ENCODE data around the gene CCDC122. TPM values are rescaled to one million over a fixed set of nuclear protein-coding genes. Genes with fewer than 3 reads are reported as not detected.

CCDC122 gene
- total RNA-seq, 1 donor = 16.0 TPM

DNA sequence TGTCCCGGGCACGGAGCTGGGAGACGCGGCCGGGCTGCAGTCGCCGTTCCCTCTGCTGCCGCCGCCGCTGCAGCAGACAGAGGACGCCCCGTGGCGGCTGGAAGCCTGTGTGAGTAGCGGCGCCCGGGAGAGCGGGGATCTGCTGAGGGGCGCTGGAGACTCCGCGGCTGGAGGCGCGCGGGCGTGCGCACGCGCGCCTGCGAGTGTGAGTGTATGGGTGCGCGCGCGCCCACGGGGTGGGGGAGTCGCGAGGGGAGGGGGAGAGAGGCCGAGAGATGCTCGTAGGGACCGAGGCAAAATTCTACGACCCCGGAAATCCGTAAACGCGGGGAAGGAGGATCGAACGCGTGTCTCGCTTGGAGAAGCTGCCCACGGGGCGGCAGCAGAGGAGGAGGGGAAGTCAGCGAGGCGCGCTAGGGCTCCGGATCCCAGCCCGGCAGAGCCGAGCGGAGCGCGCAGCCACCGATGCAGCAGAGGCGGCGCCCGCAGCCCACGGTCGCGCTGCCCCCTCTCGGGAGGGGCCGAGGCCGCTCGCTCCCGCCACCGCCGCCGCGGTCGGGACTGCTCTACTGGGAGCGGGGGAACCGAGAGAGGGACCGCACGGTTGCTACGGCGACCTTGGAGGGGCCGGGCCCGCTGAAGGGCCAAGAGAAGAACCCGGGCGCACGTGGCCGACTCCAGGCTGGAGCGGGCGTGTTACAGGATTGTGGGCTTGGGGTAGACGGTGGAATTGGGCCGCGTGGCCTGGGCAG, 92.6 kb downstream of the CCDC122 start, which contains the start of gene ENOX1:
TSS of gene ENOX1 (minus strand) at position 207 of the 752 bp plus-strand sequence.
- peak; percentile 81 for DNase-seq (ENCODE audit: low read depth)
- TF ChIP-seq, protein P1, sequence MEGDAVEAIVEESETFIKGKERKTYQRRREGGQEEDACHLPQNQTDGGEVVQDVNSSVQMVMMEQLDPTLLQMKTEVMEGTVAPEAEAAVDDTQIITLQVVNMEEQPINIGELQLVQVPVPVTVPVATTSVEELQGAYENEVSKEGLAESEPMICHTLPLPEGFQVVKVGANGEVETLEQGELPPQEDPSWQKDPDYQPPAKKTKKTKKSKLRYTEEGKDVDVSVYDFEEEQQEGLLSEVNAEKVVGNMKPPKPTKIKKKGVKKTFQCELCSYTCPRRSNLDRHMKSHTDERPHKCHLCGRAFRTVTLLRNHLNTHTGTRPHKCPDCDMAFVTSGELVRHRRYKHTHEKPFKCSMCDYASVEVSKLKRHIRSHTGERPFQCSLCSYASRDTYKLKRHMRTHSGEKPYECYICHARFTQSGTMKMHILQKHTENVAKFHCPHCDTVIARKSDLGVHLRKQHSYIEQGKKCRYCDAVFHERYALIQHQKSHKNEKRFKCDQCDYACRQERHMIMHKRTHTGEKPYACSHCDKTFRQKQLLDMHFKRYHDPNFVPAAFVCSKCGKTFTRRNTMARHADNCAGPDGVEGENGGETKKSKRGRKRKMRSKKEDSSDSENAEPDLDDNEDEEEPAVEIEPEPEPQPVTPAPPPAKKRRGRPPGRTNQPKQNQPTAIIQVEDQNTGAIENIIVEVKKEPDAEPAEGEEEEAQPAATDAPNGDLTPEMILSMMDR (IDR thresholded peaks at IDR 0.05; ENCODE audit: insufficient read depth, low read depth, low read length) = peak; percentile 4
- H3K4me3 ChIP-seq (ENCODE audit: low read depth, low read length) = peak within 1 kb of the TSS; percentile 72

DNA sequence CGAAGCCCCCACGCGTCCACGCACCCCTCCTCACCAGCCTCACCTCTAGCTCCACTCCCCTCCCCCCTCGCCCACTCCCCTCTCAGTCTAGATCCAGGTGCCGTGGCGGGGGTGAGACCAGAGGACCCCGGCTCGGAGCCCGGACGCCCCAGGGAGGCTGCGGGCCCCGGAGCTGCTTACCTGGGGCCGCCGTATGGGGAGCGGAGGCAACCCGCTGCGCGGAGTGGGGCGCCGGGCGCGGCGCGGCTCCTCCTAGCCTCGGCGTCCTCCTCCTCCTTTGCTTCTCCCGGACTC, 93.1 kb downstream of the CCDC122 start:
- no peak for DNase-seq (ENCODE audit: low read depth)
- TF ChIP-seq, protein P1 (IDR thresholded peaks at IDR 0.05; ENCODE audit: insufficient read depth, low read depth, low read length) = no peak
- H3K4me3 ChIP-seq (ENCODE audit: low read depth, low read length) = peak overlapping the region; percentile 72

Small RNA genes lying within 50 kb of the gene (small RNA-seq; reads per million reads assigned to genes)
- not detected for gene AL162713.1

Other genes with a start within 250 kb of the CCDC122 start
- 1.3 and 2.2 TPM in 2 replicates for gene ENOX1, start 92.8 kb downstream of the CCDC122 start, total RNA-seq
- 7.7 and 9.1 TPM in 2 replicates for gene LACC1, start 164 bp upstream of the CCDC122 start, total RNA-seq

All from fibroblast of villous mesenchyme (primary cell).